Fibroblast of pulmonary artery (primary cell): Measurements from ENCODE around the gene DPP6.

Source experiments
- DNase-seq: peaks from one replicate; pipeline ENCODE4 v3.0.0-alpha.2; 2010; ENCODE audit warnings: low read depth
- H3K4me3 ChIP-seq: replicated peaks from 2 replicates; pipeline ENCODE4 v1.5.1; 2011; ENCODE audit warnings: low read depth, mild to moderate bottlenecking, control low read depth, low read length, moderate library complexity
- CTCF ChIP-seq: IDR thresholded peaks from 2 replicates; pipeline ENCODE4 v1.5.1; 2011; ENCODE audit warnings: mild to moderate bottlenecking, control low read depth, low read length, inconsistent platforms; ENCODE audit errors: missing control alignments

DPP6 gene

GRCh38 chr7:154171422-154171821 lies 119.2 kb downstream of the DPP6 start:
- DNase-seq = no peak
- no peak for TF ChIP-seq CTCF
- H3K4me3 ChIP-seq = no peak overlapping the region

- DNase-seq = no peak
- H3K4me3 ChIP-seq = no peak overlapping the region
- TF ChIP-seq CTCF = no peak
These were observed 120.0 kb downstream of the DPP6 start for GRCh38 chr7:154172236-154172635.

- no peak overlapping the region for H3K4me3 ChIP-seq
- TF ChIP-seq CTCF = no peak
- no peak for DNase-seq
These were observed 125.4 kb downstream of the DPP6 start for GRCh38 chr7:154177584-154177983.

GRCh38 chr7:154178895-154179294 lies 126.7 kb downstream of the DPP6 start:
- DNase-seq = no peak
- no peak overlapping the region for H3K4me3 ChIP-seq
- no peak for TF ChIP-seq CTCF

GRCh38 chr7:154183482-154183881 lies 131.3 kb downstream of the DPP6 start:
- no peak overlapping the region for H3K4me3 ChIP-seq
- no peak for TF ChIP-seq CTCF
- DNase-seq = no peak

- DNase-seq = no peak
- TF ChIP-seq CTCF = no peak
- H3K4me3 ChIP-seq = no peak overlapping the region
These were observed 131.7 kb downstream of the DPP6 start for GRCh38 chr7:154183946-154184345.

- no peak overlapping the region for H3K4me3 ChIP-seq
- TF ChIP-seq CTCF = no peak
- DNase-seq = no peak
These were observed 134.6 kb downstream of the DPP6 start for GRCh38 chr7:154186811-154187210.
